GM18519 (cell line): ENCODE measurements around the gene SDK2.

Experiments
- ATAC-seq: cut with Tn5 transposase; IDR thresholded peaks from one replicate; pipeline ENCODE4 v1.9.1; 2021; ENCODE audit warnings: mild to moderate bottlenecking, moderate library complexity; ENCODE audit not compliant: unreplicated experiment, low FRiP score

SDK2 gene

DNA sequence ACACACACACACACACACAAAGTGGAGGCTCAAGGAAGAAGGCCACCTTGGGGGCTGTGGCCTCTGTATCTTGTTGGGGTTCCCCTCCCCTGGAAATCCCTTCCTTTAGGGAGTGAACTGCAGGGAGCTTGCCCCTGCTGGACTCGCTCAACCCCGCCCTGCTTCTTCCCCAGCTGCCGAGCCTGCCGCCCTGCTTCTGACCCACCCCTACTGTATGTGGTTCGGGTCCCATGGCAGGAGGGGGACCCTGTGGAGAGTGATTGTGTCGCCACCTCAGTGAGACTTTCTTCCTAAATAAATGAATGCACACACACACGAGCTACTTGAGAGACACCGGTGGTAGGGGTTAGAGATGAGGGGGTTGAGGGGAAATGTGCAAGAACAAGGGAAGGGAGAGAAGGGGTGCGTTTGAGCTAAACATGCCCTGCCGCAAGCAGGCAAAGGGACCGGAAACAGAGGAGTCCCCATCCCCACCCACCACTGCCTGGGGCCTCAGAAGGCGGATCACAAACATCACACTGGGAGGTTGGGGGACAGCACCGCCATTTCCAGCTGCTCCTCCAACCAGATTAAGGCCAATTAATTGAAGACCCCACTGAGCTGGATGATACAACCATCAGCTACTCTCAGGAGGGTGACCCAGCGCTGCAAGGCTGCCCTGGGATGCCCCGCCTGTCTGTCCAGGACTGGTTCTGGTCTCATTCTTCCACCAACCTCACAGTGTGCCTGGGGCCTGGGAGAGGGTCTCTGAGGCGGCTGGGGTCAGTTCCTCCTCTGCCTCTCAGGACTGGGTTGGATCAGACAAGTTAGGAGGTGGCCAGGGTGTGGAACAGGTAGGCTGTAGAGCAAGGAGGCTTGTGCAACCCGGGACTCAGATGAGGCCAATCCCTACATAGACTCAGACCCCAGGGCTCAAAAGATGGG, 98.9 kb downstream of the SDK2 start:
- no peak for ATAC-seq

- ATAC-seq = no peak
Observed at GRCh38 chr17:73544333-73544732, 99.9 kb downstream of the SDK2 start.

DNA sequence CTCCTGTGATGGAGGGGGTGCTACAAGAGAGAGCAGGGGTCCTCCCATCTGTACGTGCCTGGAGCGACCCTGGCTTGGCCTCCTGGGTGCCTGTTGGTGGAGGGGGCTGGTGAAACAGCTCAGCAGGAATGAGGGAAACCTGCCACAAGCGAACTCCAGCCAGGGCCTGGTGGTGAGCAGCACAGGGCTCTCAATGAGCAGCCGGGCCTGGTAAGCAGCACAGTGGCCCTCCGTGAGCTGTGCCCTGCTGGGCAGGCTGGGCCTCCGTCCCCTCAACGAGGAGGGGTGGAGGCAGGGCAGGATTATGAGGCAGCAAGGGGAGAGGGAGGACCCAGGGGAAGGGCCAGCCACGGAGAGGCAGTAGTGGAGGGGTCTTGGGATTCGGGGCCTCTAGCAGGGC, 101.9 kb downstream of the SDK2 start:
- ATAC-seq = no peak

- ATAC-seq = no peak
Observed at GRCh38 chr17:73541561-73541981, 102.7 kb downstream of the SDK2 start.

- no peak for ATAC-seq
Observed at GRCh38 chr17:73541111-73541510, 103.1 kb downstream of the SDK2 start.

DNA sequence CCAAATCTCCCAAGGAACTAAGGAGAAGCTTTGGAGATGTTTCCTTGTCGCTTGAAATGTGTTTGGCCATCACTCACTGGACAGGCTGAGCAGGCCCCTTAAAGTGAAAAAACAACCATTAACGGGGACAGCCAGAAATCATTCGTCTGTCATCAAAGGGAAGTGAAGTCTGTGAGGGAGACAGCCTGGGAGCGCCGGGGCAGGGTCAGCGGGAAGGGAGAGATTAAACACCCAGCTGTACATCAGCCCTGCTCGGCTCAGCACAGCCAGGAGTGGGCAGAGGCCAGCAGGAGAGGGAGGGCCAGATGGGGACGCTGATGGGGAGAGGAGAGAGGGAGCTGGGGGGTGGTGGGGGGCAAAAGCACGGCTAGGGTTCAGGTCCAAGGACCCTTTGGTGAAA, 105.1 kb downstream of the SDK2 start:
- ATAC-seq = no peak

- no peak for ATAC-seq
Observed at GRCh38 chr17:73538445-73538844, 105.8 kb downstream of the SDK2 start.

DNA sequence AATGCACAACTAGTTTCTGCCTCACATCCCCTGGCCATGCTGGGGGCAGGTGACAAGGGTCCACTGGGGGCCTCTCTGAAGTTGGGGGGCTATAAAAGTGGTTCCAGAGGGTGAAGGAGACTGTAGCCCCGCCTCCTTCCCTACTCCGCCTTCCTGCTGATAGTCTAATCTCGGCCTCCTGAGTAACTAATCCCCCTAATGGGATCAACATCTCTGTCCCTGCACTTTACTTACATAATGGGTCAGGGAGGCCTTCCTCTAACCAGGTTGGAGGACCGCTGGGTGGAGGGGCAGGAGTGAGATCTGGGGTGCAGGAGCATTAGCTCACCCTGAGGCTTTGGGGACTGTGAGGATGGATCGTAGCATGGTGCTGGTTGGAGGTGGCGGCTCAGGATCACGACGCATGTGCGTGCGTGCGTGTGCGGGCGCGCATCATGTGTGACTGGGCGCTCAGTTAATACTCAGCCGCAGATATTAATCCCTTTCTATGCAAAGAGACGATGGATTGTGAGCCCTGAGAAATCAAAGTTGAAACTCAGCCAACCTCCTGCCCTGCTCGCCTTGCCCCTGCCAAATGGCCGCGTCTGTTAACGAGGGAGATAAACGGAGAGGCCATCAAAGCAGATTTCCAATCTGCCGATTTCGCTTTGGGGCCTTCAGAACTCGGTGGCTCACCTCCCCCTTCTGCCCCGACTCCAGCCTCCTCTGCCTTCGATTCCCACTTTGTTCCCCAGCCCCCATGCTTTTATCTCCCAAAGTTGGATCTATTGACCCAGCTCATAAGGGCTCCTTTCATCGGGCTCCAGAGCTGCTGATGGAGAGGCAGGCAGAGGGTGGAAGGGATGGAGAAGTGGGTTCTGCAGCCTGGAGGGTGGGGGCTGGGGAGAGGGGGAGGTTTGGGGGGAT, 107.3 kb downstream of the SDK2 start:
- no peak for ATAC-seq

DNA sequence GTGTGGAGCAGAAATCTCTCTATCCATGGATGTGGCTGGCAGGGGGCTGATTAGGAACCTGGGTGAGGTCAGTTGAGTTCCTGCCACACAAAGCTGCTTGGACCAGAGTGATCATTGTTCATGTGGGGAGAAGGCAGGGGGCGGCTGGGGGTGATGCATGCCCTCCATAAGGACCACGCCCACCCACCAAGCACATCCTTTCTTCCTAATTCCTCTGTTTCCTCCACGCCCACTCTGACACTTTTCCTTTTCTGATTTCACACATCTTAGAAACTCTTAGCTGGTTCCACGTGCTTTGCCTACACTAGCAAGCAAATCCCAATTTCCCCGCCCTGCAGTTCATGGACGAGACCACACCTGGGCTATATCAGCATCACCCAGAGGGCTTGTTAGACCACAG, 108.5 kb downstream of the SDK2 start:
- no peak for ATAC-seq

DNA sequence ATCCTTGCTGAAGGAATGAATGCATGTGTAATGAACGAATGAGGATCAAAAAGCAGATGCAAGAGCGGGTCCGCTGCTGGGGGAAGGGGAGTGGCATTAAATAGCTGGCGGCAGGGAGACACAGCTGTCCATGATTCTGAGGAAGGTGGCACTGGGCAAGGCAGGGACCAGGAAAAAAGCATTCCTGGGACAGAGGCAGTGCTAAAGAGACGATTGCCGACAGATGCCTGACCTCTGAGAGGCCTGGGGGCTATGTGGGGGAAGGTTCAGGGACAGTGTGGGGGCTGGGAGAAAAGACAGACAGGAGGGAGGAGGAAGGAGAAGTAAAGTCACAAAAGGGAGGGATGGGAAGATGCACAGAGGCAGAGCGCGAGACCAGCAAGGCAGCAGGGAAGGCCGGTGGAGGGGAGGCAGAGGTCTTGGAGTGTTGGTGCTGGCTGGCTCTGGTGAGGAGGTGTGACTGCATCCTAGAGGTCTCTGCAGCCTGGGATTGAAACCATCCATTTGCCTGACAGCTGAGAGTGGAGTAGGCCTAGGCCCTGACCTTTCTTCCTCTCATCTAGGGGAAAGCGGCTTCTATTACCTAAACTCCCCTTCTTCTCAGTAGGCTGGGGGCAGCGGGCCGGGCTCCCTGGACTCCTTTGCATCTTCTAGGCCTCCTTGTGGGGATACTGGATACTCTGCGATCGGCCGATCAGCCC, 109.9 kb downstream of the SDK2 start:
- ATAC-seq = no peak

GRCh38 chr17:73533781-73534180, 110.5 kb downstream of the SDK2 start:
- no peak for ATAC-seq

DNA sequence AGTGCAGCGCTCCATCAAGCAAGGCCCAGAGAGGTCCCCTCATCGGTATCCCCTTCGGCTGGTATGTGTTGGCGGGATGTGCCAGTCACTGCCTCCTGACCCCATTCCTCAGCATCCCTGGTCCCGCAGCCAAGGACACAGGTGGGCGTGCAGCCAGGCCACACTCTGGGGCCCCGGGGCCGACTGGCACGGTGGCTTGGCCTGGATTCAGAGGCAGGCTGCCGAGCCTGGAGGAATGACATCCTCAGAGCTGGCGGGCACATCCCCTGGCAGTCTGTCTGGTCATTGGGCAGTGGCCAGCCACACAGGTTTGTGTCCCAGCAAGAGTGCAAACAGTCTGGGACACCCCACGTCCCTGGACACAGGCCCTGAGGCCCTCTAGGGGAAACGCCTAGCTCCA, 111.1 kb downstream of the SDK2 start:
- ATAC-seq = no peak

- ATAC-seq = no peak
Observed at GRCh38 chr17:73532421-73532901, 111.8 kb downstream of the SDK2 start.

DNA sequence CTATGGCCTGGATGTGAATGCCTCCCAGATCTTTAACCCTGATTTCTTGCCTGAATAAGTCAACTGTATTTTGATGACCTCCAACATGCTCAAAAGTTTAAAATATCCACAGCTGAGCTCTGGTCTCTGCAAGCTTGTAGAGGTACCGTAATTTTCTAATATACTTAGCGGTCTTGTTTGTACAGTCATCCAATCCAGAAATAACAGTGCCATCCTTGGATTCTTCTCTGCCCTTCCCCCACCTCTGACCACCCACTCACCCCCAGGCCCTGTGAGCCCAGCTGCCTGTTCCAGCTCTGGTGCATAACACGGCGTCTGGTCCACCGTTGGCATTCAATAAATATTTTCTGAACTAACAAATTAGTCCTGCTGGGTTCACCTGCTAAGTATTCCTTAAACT, 113.1 kb downstream of the SDK2 start:
- ATAC-seq = no peak

GRCh38 chr17:73528679-73529078, 115.6 kb downstream of the SDK2 start:
- no peak for ATAC-seq

- no peak for ATAC-seq
Observed at GRCh38 chr17:73526952-73527351, 117.3 kb downstream of the SDK2 start.

- ATAC-seq = no peak
Observed at GRCh38 chr17:73524941-73525679, 119.1 kb downstream of the SDK2 start.

- no peak for ATAC-seq
Observed at GRCh38 chr17:73522696-73523095, 121.5 kb downstream of the SDK2 start.

DNA sequence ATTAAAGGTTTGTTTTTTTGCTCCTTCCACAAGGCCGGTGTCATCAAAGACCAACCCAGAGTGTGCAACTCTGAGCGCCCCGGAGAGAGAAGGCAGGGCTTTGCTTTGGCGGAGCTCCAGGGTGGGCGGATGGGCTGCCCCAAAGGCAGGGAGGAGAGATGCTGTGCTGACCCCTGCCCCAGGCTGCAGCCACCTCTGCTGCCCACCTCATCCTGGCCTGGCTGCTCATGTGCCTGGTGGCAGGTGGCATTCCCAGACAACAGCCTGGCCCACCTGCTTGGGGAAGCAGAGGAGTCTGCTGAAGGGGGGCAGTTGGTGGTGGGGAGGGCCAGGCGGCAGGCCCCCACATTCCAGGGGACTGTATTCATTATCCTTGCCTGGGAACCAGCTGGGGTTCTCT, 122.1 kb downstream of the SDK2 start:
- ATAC-seq = no peak

GRCh38 chr17:73521376-73521775, 122.9 kb downstream of the SDK2 start:
- ATAC-seq = no peak
